Uterus (tissue), 4 donors: ENCODE data around the gene USP34. TPM values are rescaled to one million over a fixed set of nuclear protein-coding genes. Genes with fewer than 3 reads are reported as not detected.

Experiments
- DNase-seq, 2 donors: peaks; one replicate each; pipeline ENCODE4 v3.0.0-alpha.2; 2019 to 2020
- H3K27ac ChIP-seq, 2 donors: fragments of 200-600 bp; sonication (generic); 1 replicate in 1 of 2; 2 replicates in 1 of 2; pipeline ENCODE4 v1.5.1; 2016 to 2018
- H3K27me3 ChIP-seq, 2 donors: fragments of 200-600 bp; sonication (generic); one replicate each; pipeline ENCODE4 v1.5.1; 2018 to 2019; ENCODE audit warnings: control low read depth in 1 of 2
- H3K36me3 ChIP-seq, 2 donors: fragments of 200-600 bp; sonication (generic); one replicate each; pipeline ENCODE4 v1.5.1; 2019; ENCODE audit warnings: control low read depth in 1 of 2
- H3K4me1 ChIP-seq, 2 donors: fragments of 200-600 bp; sonication (generic); one replicate each; pipeline ENCODE4 v1.5.1; 2018 to 2019; ENCODE audit warnings: control low read depth in 1 of 2
- H3K4me3 ChIP-seq, 2 donors: fragments of 200-600 bp; sonication (generic); 1 replicate in 1 of 2; 2 replicates in 1 of 2; pipeline ENCODE4 v1.5.1; 2018 to 2019; ENCODE audit warnings: mild to moderate bottlenecking in 1 of 2
- H3K9me3 ChIP-seq, 2 donors: fragments of 200-600 bp; sonication (generic); one replicate each; pipeline ENCODE4 v1.5.1; 2019; ENCODE audit warnings: control low read depth in 1 of 2
- CTCF ChIP-seq, 4 experiments: fragments of 200-600 bp in 2 of 4; fragments of 450-650 bp in 2 of 4; sonication (generic) in 2 of 4; IDR thresholded peaks; one replicate each; pipeline ENCODE4 v1.5.1; 2016 to 2019; ENCODE audit warnings: antibody characterized with exemption in 4 of 4, mild to moderate bottlenecking in 2 of 4, moderate library complexity in 1 of 4
- POLR2A ChIP-seq, 2 donors: fragments of 450-650 bp; IDR thresholded peaks; one replicate each; pipeline ENCODE4 v1.6.1; 2016; ENCODE audit warnings: antibody characterized with exemption in 2 of 2, mild to moderate bottlenecking in 1 of 2, moderate library complexity in 1 of 2
- intact Hi-C: fragments of 100-400 bp; cut with DNase I; formaldehyde crosslinking; loops from one replicate; pipeline ENCODE4 v1.15.1; 2023; ENCODE audit warnings: low total_unique reads
- total RNA-seq, 4 donors: library from RNA; depleted of rRNA in 3 of 4; stranded (reverse); fragments of >200 nt in 3 of 4; gene quantifications; one replicate each; pipeline versions ENCODE4 v1.1.0 to v1.2.4, GENCODE V29; 2014 to 2023
- donor health status: DM: yes; HTN: yes; CAD: no.

The USP34 gene
- total RNA-seq, 4 donors from 2014 or later, result 93.8 to 246 (median 184) TPM

GRCh38 chr2:61380056-61380881 is 90.6 kb downstream of the USP34 start:
- intact Hi-C loops, result loop anchor here (10.0 kb wide), 1 partner anchor 1455 kb away; no protein-coding TSS in a partner anchor
- no peak overlapping the region for H3K27ac ChIP-seq
- no peaks in the 10 kb centered on the region for H3K27me3 ChIP-seq
- H3K4me1 ChIP-seq, result no peaks in the 10 kb centered on the region
- no peaks in the 10 kb centered on the region for H3K36me3 ChIP-seq
- no peak for DNase-seq
- no peak overlapping the region for H3K4me3 ChIP-seq
- TF ChIP-seq POLR2A (IDR thresholded peaks at IDR 0.05) (no peak), CTCF (IDR thresholded peaks at IDR 0.05) (no peak)
- H3K9me3 ChIP-seq, result no peaks in the 10 kb centered on the region

GRCh38 chr2:61379521-61379920 is 91.4 kb downstream of the USP34 start:
- no peak overlapping the region for H3K4me3 ChIP-seq
- H3K27me3 ChIP-seq, result no peaks in the 10 kb centered on the region
- no peaks in the 10 kb centered on the region for H3K36me3 ChIP-seq
- no peak overlapping the region for H3K27ac ChIP-seq
- no peaks in the 10 kb centered on the region for H3K4me1 ChIP-seq
- no peaks in the 10 kb centered on the region for H3K9me3 ChIP-seq
- intact Hi-C loops, result no loop called here
- TF ChIP-seq POLR2A (IDR thresholded peaks at IDR 0.05), result no peak
- no peak for TF ChIP-seq CTCF (IDR thresholded peaks at IDR 0.05)
- DNase-seq, result no peak

GRCh38 chr2:61378281-61378680 is 92.6 kb downstream of the USP34 start:
- Histone ChIP-seq H3K27ac (no peak overlapping the region), H3K36me3 (no peaks in the 10 kb centered on the region), H3K27me3 (no peaks in the 10 kb centered on the region), H3K9me3 (no peaks in the 10 kb centered on the region), H3K4me1 (no peaks in the 10 kb centered on the region), H3K4me3 (no peak overlapping the region)
- intact Hi-C loops, result no loop called here
- no peak for TF ChIP-seq CTCF (IDR thresholded peaks at IDR 0.05)
- TF ChIP-seq POLR2A (IDR thresholded peaks at IDR 0.05), result no peak
- DNase-seq, result no peak

GRCh38 chr2:61377046-61377445 is 93.8 kb downstream of the USP34 start:
- no peaks in the 10 kb centered on the region for H3K36me3 ChIP-seq
- no peaks in the 10 kb centered on the region for H3K9me3 ChIP-seq
- no peak overlapping the region for H3K27ac ChIP-seq
- TF ChIP-seq CTCF (IDR thresholded peaks at IDR 0.05) (no peak), POLR2A (IDR thresholded peaks at IDR 0.05) (no peak)
- intact Hi-C loops, result no loop called here
- no peaks in the 10 kb centered on the region for H3K4me1 ChIP-seq
- no peak for DNase-seq
- no peaks in the 10 kb centered on the region for H3K27me3 ChIP-seq
- no peak overlapping the region for H3K4me3 ChIP-seq

- DNase-seq, result no peak
- Histone ChIP-seq H3K4me3 (no peak overlapping the region), H3K27me3 (no peaks in the 10 kb centered on the region), H3K4me1 (no peaks in the 10 kb centered on the region), H3K27ac (no peak overlapping the region), H3K36me3 (no peaks in the 10 kb centered on the region), H3K9me3 (no peaks in the 10 kb centered on the region)
- TF ChIP-seq CTCF (IDR thresholded peaks at IDR 0.05) (no peak), POLR2A (IDR thresholded peaks at IDR 0.05) (no peak)
- intact Hi-C loops, result no loop called here
Observed at GRCh38 chr2:61376211-61376610, 94.7 kb downstream of the USP34 start.
